Dermis blood vessel endothelial cell (primary cell): Measurements from ENCODE around the gene TMEM178B. TPM values are rescaled to one million over a fixed set of nuclear protein-coding genes. Genes with fewer than 3 reads are reported as not detected.
"Not testable (repeated sequence)": the region's sequence is repeated elsewhere in the genome, so short reads cannot be mapped to it uniquely, and the experiment has no call there.

Experiments
- DNase-seq: peaks from one replicate; pipeline ENCODE4 v3.0.0; 2010
- total RNA-seq: library from RNA; depleted of rRNA; stranded (reverse); fragments of >200 nt; gene quantifications from 2 replicates; pipeline ENCODE4 v1.2.3, GENCODE V29; 2014

Gene TMEM178B
- total RNA-seq, 1 donor from 2014 or later: 0.34 TPM

GRCh38 chr7:141397236-141398163 is 323.6 kb downstream of the TMEM178B start:
- DNase-seq: no peak

DNA sequence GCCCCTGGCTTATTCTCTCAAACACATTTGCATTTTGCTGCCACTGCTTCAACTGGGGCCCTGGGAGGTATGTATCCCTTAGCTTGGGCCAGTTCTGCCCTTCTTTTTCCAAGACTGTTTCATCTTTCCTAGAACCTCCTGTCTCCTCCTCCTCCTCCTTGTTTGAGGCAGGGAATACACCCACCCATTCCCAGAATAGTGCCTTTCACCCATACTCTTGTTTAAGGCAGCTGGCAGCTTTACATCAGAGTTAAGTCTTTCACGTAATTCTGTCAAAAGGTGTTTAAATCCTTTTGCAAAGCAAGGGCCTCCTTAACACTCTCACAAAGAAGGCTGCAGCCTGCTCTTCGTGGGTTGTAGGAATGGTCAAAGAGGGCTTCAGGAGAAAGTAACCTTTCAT is 326.5 kb downstream of the TMEM178B start:
- DNase-seq: no peak

DNA sequence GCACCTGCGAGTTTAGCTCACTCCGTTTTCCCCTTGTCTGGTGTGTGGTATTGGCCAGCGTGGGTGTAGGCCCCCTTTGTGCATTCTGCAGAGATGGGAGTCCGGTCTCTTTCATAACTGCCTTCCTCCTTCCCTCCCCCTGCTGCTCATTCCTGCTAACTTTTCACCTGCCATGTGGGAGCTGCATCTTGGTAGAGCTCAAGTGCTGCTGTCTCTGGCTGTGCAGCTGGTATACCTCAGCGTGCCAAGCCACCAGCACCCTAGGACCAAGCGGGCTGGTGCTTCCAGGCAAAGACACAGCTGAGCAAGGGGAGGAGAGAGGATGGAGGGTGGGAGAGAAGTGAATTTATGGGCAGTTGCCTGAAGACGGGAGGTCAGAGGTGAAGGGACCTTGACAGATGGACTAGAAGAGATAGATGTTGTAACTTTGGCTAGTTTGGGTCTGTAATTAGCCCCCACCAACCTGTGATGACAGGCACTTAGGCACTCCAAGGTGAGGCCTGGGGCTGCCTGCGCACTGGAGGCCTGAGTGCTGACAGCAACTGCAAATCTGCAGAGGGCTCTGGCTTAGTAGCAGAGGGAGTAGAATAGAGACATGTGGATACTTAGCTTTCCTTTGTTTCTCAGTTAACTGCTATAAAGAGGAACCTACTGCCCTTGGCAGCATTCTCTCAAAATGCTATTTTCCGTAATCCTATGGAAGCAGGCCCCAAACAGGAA is 328.6 kb downstream of the TMEM178B start:
- no peak for DNase-seq

DNA sequence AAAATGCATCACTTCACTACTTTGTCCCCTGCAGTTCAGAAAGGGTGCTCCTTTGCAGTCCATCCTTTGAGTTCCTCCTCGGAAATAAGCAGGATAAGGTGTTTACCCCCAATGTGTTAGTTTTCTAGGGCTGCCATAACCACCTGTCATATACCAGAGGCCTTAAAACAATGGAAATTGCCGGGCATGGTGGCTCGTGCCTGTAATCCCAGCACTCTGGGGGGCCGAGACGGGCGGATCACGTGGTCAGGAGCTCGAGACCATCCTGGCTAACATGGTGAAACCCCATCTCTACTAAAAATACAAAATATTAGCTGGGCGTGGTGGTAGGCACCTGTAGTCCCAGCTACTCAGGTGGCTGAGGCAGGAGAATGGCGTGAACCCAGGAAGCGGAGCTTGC is 330.0 kb downstream of the TMEM178B start:
- DNase-seq: not testable (repeated sequence)

DNA sequence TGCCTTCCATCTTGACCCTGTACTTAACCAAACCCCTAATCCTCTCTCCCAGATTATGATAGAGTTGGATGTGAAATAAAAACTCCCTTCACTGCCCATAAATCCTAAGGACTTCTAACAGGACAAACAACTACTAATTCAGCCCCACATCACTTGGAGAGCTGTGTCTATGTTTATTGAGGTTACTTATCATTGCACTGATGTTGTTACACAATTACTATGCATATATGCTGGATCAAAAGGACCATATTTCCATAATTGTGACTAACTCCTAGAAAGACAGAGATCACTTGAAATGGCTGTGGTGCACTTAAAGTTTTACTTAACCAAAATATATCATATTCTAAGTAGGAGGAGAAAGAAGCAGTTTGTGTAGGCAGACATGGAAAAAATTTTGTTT is 332.5 kb downstream of the TMEM178B start:
- DNase-seq: no peak

DNA sequence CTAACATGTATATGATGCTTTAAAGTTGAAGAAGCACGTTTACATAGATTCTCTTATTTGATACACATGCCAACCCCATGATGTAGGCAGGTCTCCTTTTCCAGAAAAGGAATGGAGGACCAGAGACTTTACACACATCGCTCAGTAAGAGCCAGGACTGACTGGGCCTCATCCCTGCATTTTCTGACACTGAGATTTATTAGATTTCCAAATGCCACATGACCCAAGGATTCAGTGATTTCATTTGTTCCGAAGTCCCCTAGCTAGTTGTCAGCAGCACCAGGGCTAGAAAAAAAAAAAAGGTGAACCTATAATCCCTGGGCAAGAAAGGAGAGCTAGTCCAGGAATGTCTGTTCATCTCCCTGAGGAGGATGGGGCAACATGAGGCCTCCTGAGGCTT is 334.0 kb downstream of the TMEM178B start:
- no peak for DNase-seq

GRCh38 chr7:141408440-141408839 is 334.6 kb downstream of the TMEM178B start:
- DNase-seq: no peak

GRCh38 chr7:141409219-141409618 is 335.4 kb downstream of the TMEM178B start:
- DNase-seq: no peak

DNA sequence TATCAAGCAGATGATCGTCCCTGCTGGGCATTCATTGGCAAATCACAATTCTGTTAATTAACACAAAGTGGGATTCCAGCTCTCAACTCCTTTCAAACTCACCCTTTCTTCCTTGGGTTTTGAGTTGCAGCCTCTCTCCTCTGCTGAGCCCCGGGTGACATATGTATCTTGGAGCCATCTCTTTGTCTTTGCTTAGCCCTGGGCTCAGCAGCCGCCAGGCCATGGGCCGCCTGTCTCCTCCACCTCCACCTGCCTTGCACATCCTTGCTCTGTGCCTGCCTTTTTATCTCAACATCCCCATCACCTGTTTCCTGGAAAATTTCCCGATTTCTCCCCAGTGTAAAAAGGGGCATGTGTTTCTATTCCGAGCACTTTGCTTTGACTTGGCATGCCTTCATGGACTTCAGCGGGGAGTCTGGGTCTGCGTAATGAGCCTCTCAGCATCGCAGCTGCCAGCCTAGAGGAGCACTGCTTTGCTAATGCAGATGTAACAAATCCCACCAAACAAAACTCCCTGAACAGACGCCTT is 336.0 kb downstream of the TMEM178B start:
- no peak for DNase-seq

DNA sequence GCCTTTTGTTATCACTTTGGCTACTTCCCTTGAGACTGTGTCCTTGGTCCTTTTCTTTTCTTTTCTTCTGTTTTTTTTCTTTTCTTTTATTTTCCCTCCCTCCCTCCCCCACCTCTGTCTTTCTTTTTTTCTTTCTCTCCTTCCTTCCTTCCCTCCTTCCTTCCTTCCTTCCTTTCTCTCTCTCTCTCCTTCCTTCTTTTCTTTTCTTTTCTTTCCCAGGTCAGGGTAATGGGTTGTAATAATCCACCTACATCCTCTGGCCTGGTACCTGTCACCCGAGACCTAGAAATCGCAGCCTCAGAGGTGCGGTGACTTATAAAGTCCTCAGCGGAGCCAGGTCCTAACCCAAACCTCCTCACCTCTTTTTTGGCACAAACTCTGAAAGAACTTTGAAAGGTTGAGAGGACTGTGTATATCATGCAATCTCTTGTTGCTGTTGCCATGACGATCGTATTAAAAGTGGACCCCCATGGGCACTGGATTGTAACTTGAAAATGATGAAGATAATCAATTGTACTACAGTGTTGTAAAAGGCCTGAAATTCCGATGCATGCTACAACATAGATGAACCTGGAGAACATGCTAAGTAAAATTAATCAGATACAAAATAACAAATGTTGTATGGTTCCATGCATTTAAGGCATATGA is 336.6 kb downstream of the TMEM178B start:
- DNase-seq: no peak

DNA sequence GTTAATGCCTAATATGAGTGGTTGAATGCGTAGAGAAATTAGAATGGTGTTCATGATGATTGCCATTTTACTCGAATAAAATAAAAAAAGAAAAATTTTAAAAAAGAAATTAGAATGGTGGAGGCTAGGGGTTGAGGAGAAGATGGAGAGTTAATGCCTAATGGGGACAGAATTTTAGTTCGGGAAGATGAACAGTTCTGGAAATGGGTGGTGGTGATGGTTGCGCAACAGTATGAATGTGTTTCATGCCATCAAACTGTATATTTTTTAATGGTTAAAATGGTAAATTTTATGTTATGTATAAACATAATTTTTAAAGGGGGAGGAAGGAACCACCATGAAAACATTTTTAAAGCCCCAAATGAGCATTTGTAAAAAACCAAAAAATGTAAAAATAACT is 337.3 kb downstream of the TMEM178B start:
- DNase-seq: no peak

- DNase-seq: no peak
Observed at GRCh38 chr7:141415999-141416398, 342.1 kb downstream of the TMEM178B start.

DNA sequence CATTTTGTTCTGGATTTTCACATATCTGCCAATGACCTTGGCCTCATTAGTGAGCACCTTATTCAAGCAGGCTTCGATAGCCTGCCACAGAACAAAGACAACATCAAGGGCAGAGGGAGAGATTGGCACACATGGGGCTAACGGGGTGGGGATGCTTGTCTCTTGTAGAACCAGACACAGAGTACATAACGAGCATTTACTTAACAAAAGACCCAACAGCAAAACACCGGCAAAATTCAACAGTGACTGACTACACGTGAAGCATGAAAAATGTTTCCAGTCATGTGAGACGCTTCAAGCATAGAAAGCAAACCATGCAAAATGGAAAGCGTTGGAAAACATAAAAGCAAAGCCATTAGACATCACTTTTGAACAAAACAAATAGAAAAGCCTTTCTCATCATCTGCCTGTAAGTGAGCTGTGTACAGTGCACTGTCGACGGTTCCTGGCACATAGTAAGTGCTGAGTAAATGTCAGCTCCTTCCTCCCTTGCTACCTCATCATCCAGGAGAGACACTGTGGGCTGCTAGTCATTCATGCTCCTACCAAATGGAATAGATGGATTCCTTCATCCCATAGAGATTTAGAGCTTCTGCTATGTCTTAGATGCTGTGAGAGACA is 342.9 kb downstream of the TMEM178B start:
- no peak for DNase-seq

- no peak for DNase-seq
Observed at GRCh38 chr7:141417506-141417905, 343.6 kb downstream of the TMEM178B start.

- no peak for DNase-seq
Observed at GRCh38 chr7:141418066-141418465, 344.2 kb downstream of the TMEM178B start.

DNA sequence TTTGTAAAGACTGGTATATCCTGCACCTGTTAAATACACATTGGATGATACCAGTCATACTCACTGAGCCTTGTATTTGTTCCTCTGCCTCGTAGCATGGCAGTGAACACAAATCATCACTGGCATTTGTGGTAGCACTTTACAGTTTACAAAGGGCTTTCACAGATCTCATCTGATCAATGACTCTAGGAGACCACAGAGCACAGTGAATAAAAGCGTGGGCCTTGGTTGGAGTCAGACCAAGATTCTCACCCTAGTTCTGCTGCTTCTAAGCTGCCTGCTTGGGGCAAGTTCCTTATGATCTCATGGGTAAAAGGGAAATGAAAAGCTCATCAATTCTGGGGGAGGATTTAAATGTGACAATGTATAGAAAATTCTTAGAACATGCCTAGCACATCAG is 347.4 kb downstream of the TMEM178B start:
- DNase-seq: no peak

DNA sequence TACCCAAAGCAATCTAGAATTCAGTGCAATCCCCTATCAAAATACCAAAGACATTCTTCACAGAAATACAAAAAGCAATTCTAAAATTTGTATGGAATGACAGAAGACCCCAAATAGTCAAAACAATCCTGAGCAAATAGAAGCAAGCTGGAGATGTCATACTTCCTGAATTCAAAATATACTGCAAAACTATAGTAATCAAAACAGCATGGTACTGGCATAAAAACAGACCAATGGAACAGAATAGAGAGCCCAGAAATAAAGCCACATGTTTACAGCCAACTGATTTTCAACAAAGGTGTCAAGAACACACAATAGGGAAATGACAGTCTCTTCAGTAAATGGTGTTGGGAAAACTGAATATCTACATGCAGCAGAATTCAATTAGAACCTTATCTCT is 353.3 kb downstream of the TMEM178B start:
- DNase-seq: no peak

DNA sequence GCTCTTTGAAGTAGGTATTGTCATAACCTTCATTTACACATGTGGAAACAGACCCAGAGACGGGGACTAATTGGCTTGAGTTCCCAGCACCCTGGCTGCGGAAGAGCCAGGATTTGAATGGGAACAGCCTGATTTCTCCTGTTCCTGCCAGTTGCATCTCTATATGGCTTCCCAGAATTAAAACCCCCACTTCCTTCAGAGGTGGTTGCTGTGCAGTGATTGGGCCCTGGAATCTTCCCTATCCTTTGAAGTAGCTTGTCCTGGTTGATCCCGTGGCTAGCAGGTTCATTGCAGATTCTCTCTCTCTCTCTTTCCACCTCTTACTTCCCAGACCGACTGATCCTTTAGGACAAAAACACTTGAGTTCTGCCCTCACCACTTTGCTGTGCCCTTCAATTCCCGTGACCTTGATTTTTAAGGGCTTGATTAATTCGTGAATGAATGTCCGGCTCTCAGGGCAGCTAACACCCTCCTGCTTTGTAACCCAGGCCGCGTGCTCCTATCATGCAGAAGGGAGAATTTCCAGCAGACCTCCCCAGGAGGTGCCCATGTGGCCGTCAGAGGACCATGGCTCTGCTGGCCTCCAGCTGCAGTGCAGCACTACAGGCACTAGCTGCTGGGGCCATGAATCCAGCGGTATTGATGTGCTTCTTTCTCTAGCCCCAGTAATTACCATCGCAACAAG is 356.7 kb downstream of the TMEM178B start:
- DNase-seq: no peak

DNA sequence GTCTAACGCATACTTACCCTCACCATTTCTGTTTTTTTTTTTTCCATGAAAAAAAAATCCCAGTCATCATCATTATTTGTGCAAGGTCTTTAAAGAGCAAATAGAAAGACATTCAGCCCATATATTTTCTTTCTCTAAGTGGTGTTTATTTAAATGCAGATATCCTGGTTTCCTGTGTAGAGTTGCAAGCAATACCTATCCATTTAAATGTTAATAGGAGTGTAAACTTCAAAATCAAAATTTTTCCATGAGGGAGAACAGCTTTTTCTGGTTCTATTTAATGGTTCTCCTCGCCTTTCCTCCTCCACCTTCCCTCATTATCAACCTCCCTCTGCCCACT is 357.2 kb downstream of the TMEM178B start:
- no peak for DNase-seq

- no peak for DNase-seq
Observed at GRCh38 chr7:141431711-141432110, 357.8 kb downstream of the TMEM178B start.

DNA sequence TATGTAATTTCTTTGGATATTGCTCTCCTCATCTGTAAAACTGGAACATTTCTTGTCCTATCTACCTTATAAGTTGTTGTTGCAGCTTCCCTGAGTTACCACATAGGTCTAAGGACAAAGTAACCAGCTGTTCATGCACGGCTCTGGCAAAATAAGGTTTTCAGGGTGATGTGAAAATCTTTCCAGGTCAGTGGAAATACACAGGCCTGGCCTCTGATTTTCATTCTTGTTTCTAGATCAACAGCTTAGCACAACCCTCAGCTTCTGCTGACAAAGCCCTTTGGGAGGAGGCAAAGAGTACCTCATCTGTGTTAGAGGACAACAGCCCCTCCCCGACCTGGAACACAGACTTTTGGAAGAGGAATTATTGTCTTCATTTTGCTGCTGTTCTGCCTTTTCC is 359.8 kb downstream of the TMEM178B start:
- DNase-seq: no peak

GRCh38 chr7:141436139-141436538 is 362.3 kb downstream of the TMEM178B start:
- DNase-seq: no peak
